ENCODE measurements around the gene WDR86.

GRCh38 chr7:151435103-151435916, 25.5 kb upstream of the WDR86 start:
- TF ChIP-seq EZH2 (IDR thresholded peaks at IDR 0.05; ENCODE audit: borderline replicate concordance, low read length) (no peak), CTCF (IDR thresholded peaks at IDR 0.05; ENCODE audit: low read length) (no peak)
